HepG2 (cell line): Measurements from ENCODE around the gene RDH16. TPM values are rescaled to one million over a fixed set of nuclear protein-coding genes. Genes with fewer than 3 reads are reported as not detected.

Experiments
- ATAC-seq: fragments of 200-7000 bp; cut with Tn5 transposase; 3 replicates; pipeline ENCODE4 v1.9.1; 2020; ENCODE audit warnings: mild to moderate bottlenecking, moderate library complexity
- BruUV-seq: library from RNA; stranded (reverse); fragments of 400-500 nt; replicated peaks from 2 replicates; lab custom pipeline; 2021; lab: Mats Ljungman, UMichigan
- CTCF ChIA-PET: fragments of 300-600 bp; formaldehyde crosslinking; extraction: SDS; loops from one replicate; lab custom pipeline; 2021; ENCODE audit warnings: low total read pairs, inconsistent platforms, low intra/inter-chr PET ratio; lab: Yijun Ruan, JAX
- POLR2A ChIA-PET: fragments of 350-600 bp; sonication (Branson Sonifier 250); formaldehyde crosslinking; loops from one replicate; lab custom pipeline; 2020; ENCODE audit warnings: antibody characterized with exemption, inconsistent platforms; lab: Yijun Ruan, JAX
- DNase-seq: peaks from one replicate; pipeline ENCODE4 v3.0.0-alpha.2; 2015; ENCODE audit warnings: low spot score
- FAIRE-seq: peaks from 3 replicates; lab custom pipeline; 2011; peaks lifted over from hg19 to GRCh38; lab: Jason Lieb, UNC
- H2AFZ ChIP-seq: one replicate; pipeline ENCODE4 v1.6.1; 2011; ENCODE audit warnings: low read length, inconsistent platforms
- H3K27ac ChIP-seq: fragments of 300-600 bp; 3 replicates; pipeline ENCODE4 v1.8.0; 2011; ENCODE audit warnings: mixed run types, mild to moderate bottlenecking, mixed read lengths, low read length, inconsistent platforms; ENCODE audit not compliant: insufficient read depth; ENCODE audit errors: extremely low read length
- H3K27me3 ChIP-seq, 2 experiments: fragments of 200-600 bp in 1 of 2; 2 replicates in 1 of 2; 3 replicates in 1 of 2; pipeline versions ENCODE4 v1.6.0 to v1.8.0; 2011; ENCODE audit warnings: low read length in 2 of 2, mild to moderate bottlenecking in 2 of 2, moderate library complexity in 2 of 2, inconsistent platforms in 1 of 2; ENCODE audit not compliant: insufficient read depth in 2 of 2, control insufficient read depth in 1 of 2
- H3K36me3 ChIP-seq, 2 experiments: fragments of 200-600 bp in 1 of 2; replicated peaks in 1 of 2; 2 replicates in 1 of 2; 3 replicates in 1 of 2; pipeline versions ENCODE4 v1.5.1 to v1.8.0; 2011; ENCODE audit warnings: low read length in 2 of 2, inconsistent platforms in 1 of 2; ENCODE audit not compliant: insufficient read depth in 2 of 2, control insufficient read depth in 1 of 2
- H3K4me1 ChIP-seq: 2 replicates; pipeline ENCODE4 v1.5.1; 2012; ENCODE audit warnings: low read length, inconsistent platforms; ENCODE audit not compliant: insufficient read depth
- H3K4me2 ChIP-seq: 2 replicates; pipeline ENCODE4 v1.6.0; 2011; ENCODE audit warnings: low read depth, low read length, inconsistent platforms
- H3K4me3 ChIP-seq, 3 experiments: fragments of 200-600 bp in 1 of 3; sonication (generic), shearing (Covaris generic) in 1 of 3; replicated peaks in 1 of 3; 2 replicates each; pipeline ENCODE4 v1.5.1; 2011 to 2016; ENCODE audit warnings: low read length in 3 of 3, inconsistent platforms in 2 of 3, low read depth in 2 of 3, mild to moderate bottlenecking in 2 of 3, control low read depth in 1 of 3, mixed read lengths in 1 of 3; ENCODE audit not compliant: insufficient read depth in 1 of 3
- H3K79me2 ChIP-seq: one replicate; pipeline ENCODE4 v1.6.1; 2011; ENCODE audit warnings: low read length, inconsistent platforms; ENCODE audit not compliant: insufficient read depth
- H3K9ac ChIP-seq: 2 replicates; pipeline ENCODE4 v1.6.0; 2011; ENCODE audit warnings: mild to moderate bottlenecking, low read depth, low read length, inconsistent platforms; ENCODE audit not compliant: insufficient read depth
- H3K9me3 ChIP-seq: 2 replicates; pipeline ENCODE4 v1.5.1; 2012; ENCODE audit warnings: mild to moderate bottlenecking, low read length
- H4K20me1 ChIP-seq: 2 replicates; pipeline ENCODE4 v1.6.0; 2011; ENCODE audit warnings: inconsistent platforms, mild to moderate bottlenecking, low read length, moderate library complexity; ENCODE audit not compliant: insufficient read depth
- ATF1 ChIP-seq: IDR thresholded peaks from 2 replicates; pipeline ENCODE4 v1.6.1; 2016; ENCODE audit warnings: mild to moderate bottlenecking, control low read depth
- CAMTA2 ChIP-seq: sonication (generic); formaldehyde crosslinking; IDR thresholded peaks from 2 replicates; pipeline ENCODE4 v1.4.0; 2020; ENCODE audit warnings: mild to moderate bottlenecking, missing genetic modification reagents, borderline replicate concordance
- CCDC6 ChIP-seq: sonication (generic); formaldehyde crosslinking; IDR thresholded peaks from 2 replicates; pipeline ENCODE4 v1.8.1; 2022; ENCODE audit warnings: mild to moderate bottlenecking, missing genetic modification reagents, moderate library complexity
- CENPT ChIP-seq: sonication (generic); formaldehyde crosslinking; IDR thresholded peaks from 2 replicates; pipeline ENCODE4 v1.8.0; 2022; ENCODE audit warnings: low read depth, mild to moderate bottlenecking, moderate library complexity, missing genetic modification reagents
- CREBL2 ChIP-seq: sonication (generic); formaldehyde crosslinking; IDR thresholded peaks from 2 replicates; pipeline ENCODE4 v1.8.1; 2023; ENCODE audit warnings: missing genetic modification reagents, mild to moderate bottlenecking, borderline replicate concordance
- DZIP1 ChIP-seq: sonication (generic); formaldehyde crosslinking; IDR thresholded peaks from 2 replicates; pipeline ENCODE4 v1.5.0; 2020; ENCODE audit warnings: mild to moderate bottlenecking, missing genetic modification reagents
- GLI4 ChIP-seq: sonication (generic); formaldehyde crosslinking; IDR thresholded peaks from 2 replicates; pipeline ENCODE4 v1.5.1; 2020; ENCODE audit warnings: missing genetic modification reagents, mild to moderate bottlenecking, moderate library complexity, borderline replicate concordance
- HHEX ChIP-seq: IDR thresholded peaks from 2 replicates; pipeline ENCODE4 v1.6.1; 2016; ENCODE audit warnings: control low read depth
- HIC2 ChIP-seq: sonication (generic); formaldehyde crosslinking; IDR thresholded peaks from 2 replicates; pipeline ENCODE4 v1.9.0; 2022; ENCODE audit warnings: low read depth, missing genetic modification reagents
- MAFG ChIP-seq: sonication (generic); formaldehyde crosslinking; IDR thresholded peaks from 2 replicates; pipeline ENCODE4 v1.5.1; 2020; ENCODE audit warnings: mild to moderate bottlenecking, missing genetic modification reagents
- NPAS2 ChIP-seq: sonication (generic); formaldehyde crosslinking; IDR thresholded peaks from 2 replicates; pipeline ENCODE4 v1.8.0; 2022; ENCODE audit warnings: mild to moderate bottlenecking, missing genetic modification reagents, borderline replicate concordance
- PCBP1 ChIP-seq: fragments of 200-400 bp; formaldehyde crosslinking; IDR thresholded peaks from 2 replicates; pipeline ENCODE4 v1.6.1; 2017; ENCODE audit warnings: mild to moderate bottlenecking, low read depth, low read length, borderline replicate concordance
- SETDB1 ChIP-seq: sonication (generic); formaldehyde crosslinking; IDR thresholded peaks from 2 replicates; pipeline ENCODE4 v1.5.1; 2020; ENCODE audit warnings: missing genetic modification reagents, mild to moderate bottlenecking, borderline replicate concordance
- ZBTB8A ChIP-seq: sonication (generic); formaldehyde crosslinking; IDR thresholded peaks from 2 replicates; pipeline ENCODE4 v1.4.0; 2020; ENCODE audit warnings: mild to moderate bottlenecking, low read depth, missing genetic modification reagents, borderline replicate concordance
- ZNF333 ChIP-seq: sonication (generic); formaldehyde crosslinking; IDR thresholded peaks from 2 replicates; pipeline ENCODE4 v1.4.0; 2020; ENCODE audit warnings: mild to moderate bottlenecking, missing genetic modification reagents, borderline replicate concordance
- ZNF749 ChIP-seq: sonication (generic); formaldehyde crosslinking; IDR thresholded peaks from 2 replicates; pipeline ENCODE4 v1.8.0; 2022; ENCODE audit warnings: mild to moderate bottlenecking, missing genetic modification reagents, moderate library complexity, borderline replicate concordance
- in situ Hi-C: cut with HindIII; loops from 2 replicates; pipeline ENCODE4 v1.10.0; 2017; ENCODE audit warnings: low pct_unique_long_range_greater_than_20kb; ENCODE audit not compliant: extremely low pct_ligation_motif_present
- intact Hi-C: fragments of 100-400 bp; cut with micrococcal nuclease; formaldehyde crosslinking; loops from one replicate; pipeline ENCODE4 v1.10.0; 2022; ENCODE audit not compliant: unreplicated experiment
- polyA plus RNA-seq, 8 experiments: library from polyadenylated mRNA; depleted of rRNA in 3 of 8; stranded (reverse) in 7 of 8; unstranded in 1 of 8; fragments of >200 nt; fragmentation: Illumina TruSeq in 4 of 8; extraction: Trizol in 4 of 8; gene quantifications; 2 replicates each; pipeline versions ENCODE4 v1.2.1 to v1.2.3, GENCODE V29; 2011 to 2016; ENCODE audit warnings: low read depth in 4 of 8, missing spikeins in 1 of 8, mixed read lengths in 1 of 8; ENCODE audit not compliant: insufficient read depth in 1 of 8
- total RNA-seq, 5 experiments: library from RNA; depleted of rRNA; stranded (reverse); fragments of >200 nt; fragmentation: Illumina TruSeq; extraction: Trizol; gene quantifications; 2 replicates each; pipeline ENCODE4 v1.2.3, GENCODE V29; 2016; ENCODE audit warnings: low read depth in 1 of 5
- TF ChIP-seq, protein P1 (sequence below): sonication (generic); formaldehyde crosslinking; IDR thresholded peaks from 2 replicates; pipeline ENCODE4 v1.4.0; 2020; ENCODE audit warnings: missing genetic modification reagents; ENCODE audit errors: not compliant biosample characterization
- TF ChIP-seq, protein P2 (sequence below): sonication (generic); formaldehyde crosslinking; IDR thresholded peaks from 2 replicates; pipeline ENCODE4 v1.4.0; 2020; ENCODE audit warnings: missing genetic modification reagents

RDH16 gene
- total and polyA plus RNA-seq, 2 of the 13 experiments (the other 11 are each of a cell fraction or from before 2014, with no cell fraction given): 0.05 to 0.13 TPM

DNA sequence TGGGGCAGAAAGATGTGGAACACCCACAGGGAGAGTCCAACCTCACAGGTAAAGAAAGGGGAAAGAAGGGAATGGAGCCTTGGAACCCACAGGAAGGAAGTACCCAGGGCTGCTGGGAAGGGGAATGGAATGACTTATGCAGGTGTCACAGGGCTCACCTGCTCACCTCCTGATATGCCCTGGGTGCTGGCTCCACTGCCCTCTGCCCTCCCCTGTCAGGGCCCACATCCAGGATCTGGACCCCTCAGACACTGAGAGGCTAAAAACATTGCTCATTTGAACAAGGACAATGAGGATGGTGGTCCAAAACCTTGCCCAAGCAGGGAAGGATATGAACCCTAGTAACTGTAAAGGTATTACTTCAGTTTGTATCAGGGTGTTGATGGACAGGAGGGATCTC is 29.6 kb upstream of the RDH16 start:
- H3K9me3 ChIP-seq: no peaks in the 10 kb centered on the region
- no peak overlapping the region for H3K4me2 ChIP-seq
- FAIRE-seq: no peak
- intact Hi-C loops (loop anchor here (1.0 to 5.0 kb wide), 3 partner anchors 40 to 225 kb away; partner anchors contain the start of gene HSD17B6), in situ Hi-C loops (loop anchor here (5.0 kb wide), 3 partner anchors 40 to 230 kb away; no protein-coding TSS in a partner anchor)
- CTCF ChIA-PET: interaction anchor here (0.9 to 3.5 kb wide), 5 partner anchors 14 to 230 kb away, joined by 3 to 37 read pairs (median 5); partner anchors contain the start of gene HSD17B6
- no peak overlapping the region for H3K9ac ChIP-seq
- TF ChIP-seq SETDB1 (CRISPR knock-in tag) (no peak), CREBL2 (CRISPR knock-in tag) (no peak), DZIP1 (CRISPR knock-in tag) (no peak), MAFG (no peak), CCDC6 (CRISPR knock-in tag) (no peak), ZNF333 (CRISPR knock-in tag) (no peak), CENPT (CRISPR knock-in tag) (no peak), HIC2 (CRISPR knock-in tag) (no peak), GLI4 (CRISPR knock-in tag) (no peak), ATF1 (CRISPR knock-in tag) (no peak), NPAS2 (no peak), ZNF749 (CRISPR knock-in tag) (no peak), HHEX (CRISPR knock-in tag) (no peak), PCBP1 (no peak), ZBTB8A (CRISPR knock-in tag) (no peak), CAMTA2 (CRISPR knock-in tag) (no peak)
- TF ChIP-seq, protein P1, sequence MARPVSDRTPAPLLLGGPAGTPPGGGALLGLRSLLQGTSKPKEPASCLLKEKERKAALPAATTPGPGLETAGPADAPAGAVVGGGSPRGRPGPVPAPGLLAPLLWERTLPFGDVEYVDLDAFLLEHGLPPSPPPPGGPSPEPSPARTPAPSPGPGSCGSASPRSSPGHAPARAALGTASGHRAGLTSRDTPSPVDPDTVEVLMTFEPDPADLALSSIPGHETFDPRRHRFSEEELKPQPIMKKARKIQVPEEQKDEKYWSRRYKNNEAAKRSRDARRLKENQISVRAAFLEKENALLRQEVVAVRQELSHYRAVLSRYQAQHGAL (CRISPR knock-in tag): no peak
- TF ChIP-seq, protein P2, sequence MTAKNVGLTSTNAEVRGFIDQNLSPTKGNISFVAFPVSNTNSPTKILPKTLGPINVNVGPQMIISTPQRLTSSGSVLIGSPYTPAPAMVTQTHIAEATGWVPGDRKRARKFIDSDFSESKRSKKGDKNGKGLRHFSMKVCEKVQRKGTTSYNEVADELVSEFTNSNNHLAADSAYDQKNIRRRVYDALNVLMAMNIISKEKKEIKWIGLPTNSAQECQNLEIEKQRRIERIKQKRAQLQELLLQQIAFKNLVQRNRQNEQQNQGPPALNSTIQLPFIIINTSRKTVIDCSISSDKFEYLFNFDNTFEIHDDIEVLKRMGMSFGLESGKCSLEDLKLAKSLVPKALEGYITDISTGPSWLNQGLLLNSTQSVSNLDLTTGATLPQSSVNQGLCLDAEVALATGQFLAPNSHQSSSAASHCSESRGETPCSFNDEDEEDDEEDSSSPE (CRISPR knock-in tag): no peak
- H3K79me2 ChIP-seq: no peaks in the 10 kb centered on the region
- no peak overlapping the region for H2AFZ ChIP-seq
- ATAC-seq: no peak
- H3K36me3 ChIP-seq: no peaks in the 10 kb centered on the region
- BruUV-seq: no TSS peak
- H3K27ac ChIP-seq: no peak overlapping the region
- DNase-seq: no peak
- peaks cover 10% of the 10 kb centered on the region; the same call in 1 of the 2 replicates for H3K4me1 ChIP-seq
- H3K27me3 ChIP-seq: no peaks in the 10 kb centered on the region; a peak in 1 of 5 replicates
- no peaks in the 10 kb centered on the region for H4K20me1 ChIP-seq
- POLR2A ChIA-PET: no interaction called here
- no peak overlapping the region for H3K4me3 ChIP-seq
